Stimulated activated CD4-positive, alpha-beta T cell treated with anti-CD3 and anti-CD28 coated beads, Interleukin-2, amount 100 ng/mL, for 4 hours (primary cell): ENCODE measurements around the gene LRRC23.

Source experiments
- DNase-seq: peaks from one replicate; pipeline ENCODE4 v3.0.0-alpha.2; 2020; ENCODE audit warnings: low read depth

The LRRC23 gene

GRCh38 chr12:6943722-6944380 lies 39.2 kb downstream of the LRRC23 start, which contains the start of the genes C12orf57 and RNU7-1:
Gene C12orf57 (plus strand): TSS chr12:6944022. CDS start chr12:6944122, 100 bp downstream.
Gene RNU7-1 (plus strand): TSS chr12:6943816.
- no peak for DNase-seq

GRCh38 chr12:6944381-6945186 lies 40.0 kb downstream of the LRRC23 start:
- DNase-seq = peak; percentile 80

- DNase-seq = no peak
These were observed 41.0 kb downstream of the LRRC23 start for GRCh38 chr12:6945613-6946012.

- DNase-seq = no peak
These were observed 41.7 kb downstream of the LRRC23 start for GRCh38 chr12:6946033-6946919.

- no peak for DNase-seq
These were observed 42.3 kb downstream of the LRRC23 start for GRCh38 chr12:6946920-6947374.

GRCh38 chr12:6947615-6948014 lies 43.0 kb downstream of the LRRC23 start:
- DNase-seq = no peak

GRCh38 chr12:6948873-6949594 lies 44.4 kb downstream of the LRRC23 start:
- no peak for DNase-seq

- no peak for DNase-seq
These were observed 45.8 kb downstream of the LRRC23 start for GRCh38 chr12:6950401-6950801.

GRCh38 chr12:6950811-6951540 lies 46.4 kb downstream of the LRRC23 start, which contains the start of gene PTPN6:
Gene PTPN6 (plus strand): TSS chr12:6951356. CDS start chr12:6951513, 157 bp downstream.
- DNase-seq = peak; percentile 76

GRCh38 chr12:6951551-6952120 lies 47.0 kb downstream of the LRRC23 start:
- no peak for DNase-seq

GRCh38 chr12:6952121-6952862 lies 47.7 kb downstream of the LRRC23 start:
- DNase-seq = no peak

- DNase-seq = no peak
These were observed 48.3 kb downstream of the LRRC23 start for GRCh38 chr12:6952863-6953441.

GRCh38 chr12:6953442-6954315 lies 49.1 kb downstream of the LRRC23 start:
- peak; percentile 87 for DNase-seq

GRCh38 chr12:6954316-6955107 lies 49.9 kb downstream of the LRRC23 start:
- no peak for DNase-seq

GRCh38 chr12:6955108-6956020 lies 50.7 kb downstream of the LRRC23 start:
- no peak for DNase-seq

- DNase-seq = no peak
These were observed 51.6 kb downstream of the LRRC23 start for GRCh38 chr12:6956021-6956727.
